T-helper 1 cell treated with Interleukin-12 subunit alpha and Interleukin-12 subunit beta and Interleukin-4 antibody, amounts not matched to agents 30 μg/mL and 1 μg/mL, for 36 hours (primary cell): ENCODE data around the gene HAAO.

ENCODE experiments used
- H3K27ac Mint-ChIP-seq: one replicate; pipeline ENCODE4 v1.8.0; 2021; ENCODE audit warnings: mild to moderate bottlenecking, mixed read lengths
- H3K27me3 Mint-ChIP-seq: one replicate; pipeline ENCODE4 v1.8.0; 2021; ENCODE audit warnings: low read depth, mixed read lengths
- H3K36me3 Mint-ChIP-seq: one replicate; pipeline ENCODE4 v1.8.0; 2021; ENCODE audit warnings: low read depth, mixed read lengths
- H3K4me1 Mint-ChIP-seq: one replicate; pipeline ENCODE4 v1.8.0; 2021; ENCODE audit warnings: low read depth, mixed read lengths
- H3K4me3 Mint-ChIP-seq: one replicate; pipeline ENCODE4 v1.8.0; 2021; ENCODE audit warnings: mild to moderate bottlenecking, moderate library complexity, mixed read lengths
- H3K9me3 Mint-ChIP-seq: one replicate; pipeline ENCODE4 v1.8.0; 2021; ENCODE audit warnings: mixed read lengths

HAAO gene

GRCh38 chr2:42792087-42792582 lies 248 bp downstream of the HAAO start:
- Mint-ChIP-seq H3K27me3 (peaks cover 46% of the 10 kb centered on the region), H3K4me1 (peaks cover 20% of the 10 kb centered on the region), H3K36me3 (peaks cover 3% of the 10 kb centered on the region), H3K9me3 (no peaks in the 10 kb centered on the region), H3K27ac (no peak overlapping the region), H3K4me3 (peak overlapping the region; percentile 77)

GRCh38 chr2:42791606-42792005 lies 777 bp downstream of the HAAO start:
- Mint-ChIP-seq H3K36me3 (peaks cover 3% of the 10 kb centered on the region), H3K4me1 (peaks cover 18% of the 10 kb centered on the region), H3K9me3 (no peaks in the 10 kb centered on the region), H3K27me3 (peaks cover 46% of the 10 kb centered on the region), H3K4me3 (peak overlapping the region; percentile 11), H3K27ac (no peak overlapping the region)

GRCh38 chr2:42789751-42790150 lies 2.6 kb downstream of the HAAO start:
- peaks cover 3% of the 10 kb centered on the region for H3K36me3 Mint-ChIP-seq
- peaks cover 39% of the 10 kb centered on the region for H3K27me3 Mint-ChIP-seq
- H3K9me3 Mint-ChIP-seq: no peaks in the 10 kb centered on the region
- peaks cover 10% of the 10 kb centered on the region for H3K4me1 Mint-ChIP-seq
- H3K27ac Mint-ChIP-seq: no peak overlapping the region
- no peak overlapping the region for H3K4me3 Mint-ChIP-seq

- no peak overlapping the region for H3K27ac Mint-ChIP-seq
These were observed 3.5 kb downstream of the HAAO start for GRCh38 chr2:42788882-42789281.

GRCh38 chr2:42788478-42788793 lies 3.9 kb downstream of the HAAO start:
- peaks cover 26% of the 10 kb centered on the region for H3K27me3 Mint-ChIP-seq
- H3K4me3 Mint-ChIP-seq: no peak overlapping the region
- peaks cover 3% of the 10 kb centered on the region for H3K36me3 Mint-ChIP-seq
- H3K27ac Mint-ChIP-seq: no peak overlapping the region
- no peaks in the 10 kb centered on the region for H3K9me3 Mint-ChIP-seq
- peaks cover 5% of the 10 kb centered on the region for H3K4me1 Mint-ChIP-seq

More at GRCh38 chr2:42788882-42789281, 3.5 kb downstream of the HAAO start:
- Mint-ChIP-seq H3K27me3 (peaks cover 30% of the 10 kb centered on the region), H3K4me3 (no peak overlapping the region), H3K36me3 (peaks cover 3% of the 10 kb centered on the region), H3K4me1 (peaks cover 9% of the 10 kb centered on the region), H3K9me3 (no peaks in the 10 kb centered on the region)

- H3K27me3 Mint-ChIP-seq: peaks cover 22% of the 10 kb centered on the region
- H3K4me1 Mint-ChIP-seq: peaks cover 2% of the 10 kb centered on the region
- H3K36me3 Mint-ChIP-seq: peaks cover 3% of the 10 kb centered on the region
- no peak overlapping the region for H3K27ac Mint-ChIP-seq
- no peaks in the 10 kb centered on the region for H3K9me3 Mint-ChIP-seq
- no peak overlapping the region for H3K4me3 Mint-ChIP-seq
These were observed 4.5 kb downstream of the HAAO start for GRCh38 chr2:42787788-42788477.

- peaks cover 2% of the 10 kb centered on the region for H3K4me1 Mint-ChIP-seq
- peaks cover 3% of the 10 kb centered on the region for H3K36me3 Mint-ChIP-seq
- no peak overlapping the region for H3K4me3 Mint-ChIP-seq
- H3K27me3 Mint-ChIP-seq: peaks cover 22% of the 10 kb centered on the region
- H3K9me3 Mint-ChIP-seq: peaks cover under 1% of the 10 kb centered on the region
- no peak overlapping the region for H3K27ac Mint-ChIP-seq
These were observed 5.0 kb downstream of the HAAO start for GRCh38 chr2:42787424-42787787.

GRCh38 chr2:42786561-42787345 lies 5.6 kb downstream of the HAAO start:
- Mint-ChIP-seq H3K9me3 (peaks cover 7% of the 10 kb centered on the region), H3K36me3 (peaks cover 5% of the 10 kb centered on the region), H3K27me3 (peaks cover 17% of the 10 kb centered on the region), H3K27ac (no peak overlapping the region), H3K4me1 (no peaks in the 10 kb centered on the region), H3K4me3 (no peak overlapping the region)

GRCh38 chr2:42784204-42784880 lies 8.0 kb downstream of the HAAO start:
- no peak overlapping the region for H3K27ac Mint-ChIP-seq
- H3K9me3 Mint-ChIP-seq: peaks cover 9% of the 10 kb centered on the region
- no peaks in the 10 kb centered on the region for H3K4me1 Mint-ChIP-seq
- H3K27me3 Mint-ChIP-seq: no peaks in the 10 kb centered on the region
- H3K36me3 Mint-ChIP-seq: peaks cover 2% of the 10 kb centered on the region
- H3K4me3 Mint-ChIP-seq: no peak overlapping the region

GRCh38 chr2:42783511-42783910 lies 8.9 kb downstream of the HAAO start:
- Mint-ChIP-seq H3K4me3 (no peak overlapping the region), H3K4me1 (no peaks in the 10 kb centered on the region), H3K9me3 (peaks cover 9% of the 10 kb centered on the region), H3K27ac (no peak overlapping the region), H3K36me3 (peaks cover 2% of the 10 kb centered on the region), H3K27me3 (no peaks in the 10 kb centered on the region)

- Mint-ChIP-seq H3K4me1 (no peaks in the 10 kb centered on the region), H3K4me3 (no peak overlapping the region), H3K9me3 (peaks cover 16% of the 10 kb centered on the region), H3K36me3 (peaks cover 3% of the 10 kb centered on the region), H3K27ac (no peak overlapping the region), H3K27me3 (no peaks in the 10 kb centered on the region)
These were observed 11.2 kb downstream of the HAAO start for GRCh38 chr2:42781181-42781580.

- Mint-ChIP-seq H3K27ac (no peak overlapping the region), H3K27me3 (no peaks in the 10 kb centered on the region), H3K36me3 (peaks cover 3% of the 10 kb centered on the region), H3K4me1 (peaks cover 7% of the 10 kb centered on the region), H3K9me3 (peaks cover 16% of the 10 kb centered on the region), H3K4me3 (no peak overlapping the region)
These were observed 14.2 kb downstream of the HAAO start for GRCh38 chr2:42777883-42778805.

- no peaks in the 10 kb centered on the region for H3K27me3 Mint-ChIP-seq
- no peak overlapping the region for H3K4me3 Mint-ChIP-seq
- peaks cover 7% of the 10 kb centered on the region for H3K4me1 Mint-ChIP-seq
- H3K27ac Mint-ChIP-seq: no peak overlapping the region
- peaks cover 8% of the 10 kb centered on the region for H3K9me3 Mint-ChIP-seq
- peaks cover 1% of the 10 kb centered on the region for H3K36me3 Mint-ChIP-seq
These were observed 16.6 kb downstream of the HAAO start for GRCh38 chr2:42775810-42776209.

GRCh38 chr2:42775186-42775585 lies 17.2 kb downstream of the HAAO start:
- Mint-ChIP-seq H3K36me3 (peaks cover 1% of the 10 kb centered on the region), H3K27me3 (no peaks in the 10 kb centered on the region), H3K9me3 (peaks cover 8% of the 10 kb centered on the region), H3K4me3 (no peak overlapping the region), H3K27ac (no peak overlapping the region), H3K4me1 (peaks cover 7% of the 10 kb centered on the region)
